ENCODE measurements around the gene CLPX. TPM values are rescaled to one million over a fixed set of nuclear protein-coding genes. Genes with fewer than 3 reads are reported as not detected.

The CLPX gene
- total RNA-seq, 2 experiments from 2014 or later: 46.8 to 58.8 TPM

DNA sequence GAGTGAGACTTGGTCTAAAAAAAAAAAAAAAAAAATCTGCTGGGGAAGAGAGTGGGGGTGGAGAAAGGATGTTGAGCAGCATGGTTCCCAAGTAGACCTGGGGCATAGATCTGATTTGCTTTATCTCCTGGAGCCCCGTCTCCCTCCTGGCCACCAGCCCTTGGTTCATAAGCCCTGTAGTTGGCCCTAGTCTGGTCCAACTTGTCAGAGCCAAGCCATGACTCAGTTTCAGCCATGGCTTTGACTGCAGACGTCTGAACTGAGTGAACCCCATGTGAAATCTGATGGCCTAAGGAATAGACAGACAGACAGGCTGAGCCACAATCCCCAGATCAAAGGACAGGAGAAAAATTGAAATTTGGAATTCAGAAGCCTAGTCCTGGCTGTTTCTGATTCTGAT, 28.1 kb upstream of the CLPX start:
- ATAC-seq: no peak
- H3K4me1 Mint-ChIP-seq: peaks cover 2% of the 10 kb centered on the region
- H3K36me3 Mint-ChIP-seq: no peaks in the 10 kb centered on the region
- no peaks in the 10 kb centered on the region for H3K9me3 Mint-ChIP-seq (ENCODE audit: low read depth)
- no peak for DNase-seq
- H3K27ac Mint-ChIP-seq: no peak overlapping the region
- H3K27me3 Mint-ChIP-seq: no peaks in the 10 kb centered on the region
- CTCF ChIA-PET: interaction anchor here (1.8 kb wide), 1 partner anchor 10 kb away, joined by 4 read pairs; no protein-coding TSS in a partner anchor
- no peak overlapping the region for H3K4me3 Mint-ChIP-seq

DNA sequence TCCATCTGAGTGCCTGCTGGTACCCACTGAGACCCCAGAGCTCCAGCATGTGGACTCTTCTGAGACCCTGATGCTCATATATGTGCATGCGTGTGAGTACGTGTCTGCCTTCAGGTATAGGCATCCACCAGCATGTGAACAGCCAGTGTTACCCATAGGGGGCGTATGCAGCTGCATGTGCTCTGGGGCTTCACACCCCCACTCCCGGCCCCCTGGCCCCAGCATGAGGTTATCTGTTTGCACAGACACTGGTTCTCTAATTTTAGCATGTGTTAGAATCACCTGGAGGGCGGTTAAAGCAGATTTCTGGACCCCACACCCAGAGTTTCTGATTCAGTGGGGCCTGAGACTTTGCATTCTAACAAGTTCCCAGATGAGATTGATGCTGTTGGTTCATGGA, 27.0 kb upstream of the CLPX start:
- DNase-seq (peak; percentile 60), ATAC-seq (peak; percentile 47)
- Mint-ChIP-seq H3K4me3 (no peak overlapping the region), H3K9me3 (ENCODE audit: low read depth) (no peaks in the 10 kb centered on the region), H3K4me1 (no peaks in the 10 kb centered on the region), H3K27ac (no peak overlapping the region), H3K36me3 (no peaks in the 10 kb centered on the region), H3K27me3 (no peaks in the 10 kb centered on the region)
- CTCF ChIA-PET: interaction anchor here (0.7 to 1.9 kb wide), 4 partner anchors 9 to 173 kb away, joined by 3 to 8 read pairs (median 4); partner anchors contain the start of gene PARP16

DNA sequence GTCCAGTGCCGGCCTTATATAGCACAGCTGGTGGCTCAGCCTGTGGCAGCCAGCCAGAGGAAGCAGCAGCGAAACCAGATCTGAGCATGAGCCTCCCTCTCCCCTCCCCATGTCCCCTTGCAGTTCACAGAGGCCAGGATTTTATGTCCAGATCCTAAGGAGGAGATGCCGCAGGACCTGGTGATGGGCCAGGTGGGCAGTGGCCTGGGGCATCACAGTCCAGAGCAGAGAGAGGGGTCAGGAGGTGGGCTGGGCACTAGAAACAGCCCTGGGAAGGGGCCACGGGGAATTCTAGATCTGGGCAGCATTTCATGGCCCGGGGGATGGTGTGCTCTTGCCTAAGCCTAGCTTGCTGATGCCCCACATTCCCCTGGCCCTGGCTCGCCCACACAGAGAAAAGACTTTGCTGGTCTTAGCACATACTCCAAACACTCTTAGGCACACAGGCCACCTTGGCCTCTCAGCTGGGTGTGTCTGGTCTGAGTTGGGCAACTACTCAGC, 26.4 kb upstream of the CLPX start:
- no peaks in the 10 kb centered on the region for H3K9me3 Mint-ChIP-seq (ENCODE audit: low read depth)
- H3K4me3 Mint-ChIP-seq: no peak overlapping the region
- no peak overlapping the region for H3K27ac Mint-ChIP-seq
- H3K36me3 Mint-ChIP-seq: no peaks in the 10 kb centered on the region
- H3K27me3 Mint-ChIP-seq: no peaks in the 10 kb centered on the region
- ATAC-seq: no peak
- H3K4me1 Mint-ChIP-seq: no peaks in the 10 kb centered on the region
- no peak for DNase-seq
- CTCF ChIA-PET: interaction anchor here (0.7 to 1.9 kb wide), 5 partner anchors 8 to 174 kb away, joined by 3 to 8 read pairs (median 4); partner anchors contain the start of gene PARP16

DNA sequence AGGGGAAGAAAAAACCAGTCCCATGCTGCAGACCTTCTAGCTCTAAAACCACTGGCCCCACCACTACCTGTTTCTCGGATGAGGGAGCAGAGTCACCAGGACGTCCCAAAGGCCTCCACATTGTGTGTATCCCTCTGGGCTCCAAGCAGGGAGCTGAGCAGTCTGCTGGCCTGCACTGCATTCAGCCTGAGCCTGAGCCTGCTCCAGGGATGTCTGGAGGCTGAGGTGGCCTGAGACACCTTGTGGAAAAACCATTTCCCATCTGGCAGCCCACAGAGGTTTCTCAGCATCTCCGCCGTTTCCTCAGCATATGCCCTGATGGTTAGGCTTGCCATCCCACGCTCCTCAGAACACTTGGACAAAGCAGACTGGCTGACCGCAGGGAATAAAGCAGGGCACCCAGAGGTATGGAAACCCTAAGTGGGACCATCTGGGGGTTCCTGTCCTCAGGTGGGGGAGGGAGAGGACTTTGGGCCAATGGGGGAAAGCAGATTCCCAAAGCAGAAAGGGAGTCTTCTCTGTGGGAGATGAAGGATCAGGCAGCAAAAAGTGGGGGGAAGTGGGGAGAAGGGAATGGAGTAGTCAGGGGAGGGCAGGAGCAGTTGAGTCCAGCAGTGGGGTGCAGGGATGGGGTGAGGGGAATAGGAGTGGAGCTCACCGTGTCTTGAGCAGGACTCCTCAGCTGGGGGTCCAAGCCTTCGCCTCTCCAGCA, 25.8 kb upstream of the CLPX start, which contains the start of gene CILP:
Gene CILP, minus strand, starts transcription at position 704 of the 712 bp plus-strand sequence. CDS start 1,718 bp downstream, outside the sequence.
- Mint-ChIP-seq H3K36me3 (no peaks in the 10 kb centered on the region), H3K27ac (no peak within 1 kb of the TSS), H3K27me3 (no peaks in the 10 kb centered on the region), H3K9me3 (ENCODE audit: low read depth) (no peaks in the 10 kb centered on the region), H3K4me1 (no peaks in the 10 kb centered on the region), H3K4me3 (no peak within 1 kb of the TSS)
- no peak for ATAC-seq
- CTCF ChIA-PET: interaction anchor here (1.6 to 1.9 kb wide), 2 partner anchors 9 to 75 kb away, joined by 4 to 8 read pairs; partner anchors contain the start of gene PARP16
- no peak for DNase-seq

DNA sequence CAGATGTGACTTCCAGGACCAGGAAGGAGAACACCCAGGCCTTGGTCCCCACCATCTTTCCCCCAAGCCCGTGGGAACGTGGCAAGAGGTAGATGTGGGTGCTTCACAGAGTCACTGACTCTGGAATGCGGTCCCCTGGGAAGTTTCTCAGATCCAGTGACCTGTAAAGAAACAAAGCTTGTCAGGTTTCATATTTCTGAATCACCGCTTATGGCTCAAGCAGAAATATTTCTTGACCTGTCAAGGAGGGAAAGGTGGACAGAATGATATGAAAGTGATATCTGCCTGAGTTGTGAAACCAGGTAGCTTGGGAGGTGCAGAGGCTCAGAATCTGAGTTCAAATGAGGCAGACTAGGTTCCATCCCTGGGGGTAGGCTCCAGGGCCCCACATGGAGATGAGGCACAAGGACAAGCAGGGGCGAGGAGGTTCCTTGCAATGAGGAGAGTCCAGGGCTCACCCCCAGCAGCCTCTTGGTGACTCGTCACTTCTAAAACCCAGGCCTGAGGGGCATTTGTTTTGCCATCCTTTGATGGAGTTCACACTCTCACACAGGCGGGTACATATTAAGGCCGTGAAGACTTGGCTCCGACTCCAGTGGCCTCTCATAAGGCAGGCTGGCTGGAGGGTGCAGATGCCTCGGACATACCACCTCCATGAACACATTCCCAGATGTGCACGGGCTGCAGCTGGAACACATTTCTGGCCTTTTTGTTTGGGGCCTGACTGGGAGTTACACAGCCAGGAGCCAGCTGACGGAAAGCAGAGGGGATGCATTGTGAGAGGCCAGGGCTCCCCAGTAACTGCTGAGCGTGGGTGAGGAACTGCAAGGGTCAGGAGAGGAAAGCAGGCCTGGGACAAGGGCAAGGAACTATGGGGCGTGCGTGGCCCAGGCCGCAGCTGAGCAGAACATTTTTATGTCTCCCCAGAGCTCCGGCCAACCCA, 24.8 kb upstream of the CLPX start:
- CTCF ChIA-PET: interaction anchor here (1.2 to 1.6 kb wide), 2 partner anchors 8 to 10 kb away, joined by 3 to 4 read pairs; no protein-coding TSS in a partner anchor

DNA sequence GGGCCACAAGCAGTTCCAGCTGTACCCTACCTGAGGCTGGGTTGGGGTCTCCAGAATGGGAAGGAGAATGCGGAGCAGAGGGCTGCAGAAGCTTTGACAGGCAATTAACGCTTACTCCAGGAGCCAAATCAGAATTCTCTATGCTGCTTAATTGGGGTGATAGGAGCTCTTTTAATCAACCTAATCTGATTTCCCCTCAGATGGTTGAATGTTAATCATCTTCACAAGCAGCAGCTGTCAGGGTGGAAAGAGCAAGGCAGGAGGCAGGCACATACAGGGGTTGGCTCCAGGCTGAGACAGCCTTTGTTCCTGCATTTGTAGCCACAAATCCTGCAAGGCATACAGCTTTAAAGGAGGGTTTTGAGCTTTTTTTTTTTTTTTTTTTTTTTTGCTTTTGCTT, 23.5 kb upstream of the CLPX start:
- Mint-ChIP-seq H3K27me3 (peaks cover 2% of the 10 kb centered on the region), H3K4me3 (no peak overlapping the region), H3K36me3 (no peaks in the 10 kb centered on the region), H3K9me3 (ENCODE audit: low read depth) (no peaks in the 10 kb centered on the region), H3K4me1 (no peaks in the 10 kb centered on the region), H3K27ac (no peak overlapping the region)
- ATAC-seq: no peak
- DNase-seq: no peak
- CTCF ChIA-PET: interaction anchor here (0.5 to 1.2 kb wide), 4 partner anchors 8 to 23 kb away, joined by 3 to 4 read pairs (median 4); no protein-coding TSS in a partner anchor

More for the DNA sequence above, 24.8 kb upstream of the CLPX start:
- H3K4me1 Mint-ChIP-seq: no peaks in the 10 kb centered on the region
- ATAC-seq (no peak), DNase-seq (no peak)
- H3K9me3 Mint-ChIP-seq (ENCODE audit: low read depth): no peaks in the 10 kb centered on the region
- H3K4me3 Mint-ChIP-seq: no peak overlapping the region
- no peak overlapping the region for H3K27ac Mint-ChIP-seq
- no peaks in the 10 kb centered on the region for H3K27me3 Mint-ChIP-seq
- H3K36me3 Mint-ChIP-seq: no peaks in the 10 kb centered on the region

DNA sequence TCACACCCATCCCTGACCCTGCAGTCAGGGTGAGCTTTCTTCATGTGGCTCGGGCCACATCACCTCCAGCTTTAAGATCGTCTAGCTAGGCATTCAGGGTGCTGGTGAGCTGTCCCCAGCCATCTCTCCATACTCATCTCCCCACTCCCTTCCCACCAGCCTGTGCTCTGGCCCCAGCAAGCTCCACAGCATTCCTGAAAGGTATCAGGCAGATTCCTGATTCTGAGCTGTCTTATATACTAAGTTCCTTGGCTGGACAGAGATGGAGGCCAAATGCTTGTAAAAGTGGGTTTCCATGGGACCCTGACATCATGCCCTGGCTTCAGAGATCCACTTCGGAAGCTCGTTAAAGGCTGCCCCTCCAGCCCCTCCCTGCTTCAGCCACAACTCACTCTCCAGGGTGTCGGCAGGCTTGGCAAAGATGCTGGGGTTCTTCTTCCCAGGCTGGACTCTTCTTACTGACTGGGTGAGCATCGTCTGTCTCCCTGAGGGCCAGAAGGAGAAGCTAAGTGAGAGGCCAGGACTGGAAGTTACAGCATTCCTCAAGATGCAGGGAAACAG, 22.2 kb upstream of the CLPX start:
- no peaks in the 10 kb centered on the region for H3K9me3 Mint-ChIP-seq (ENCODE audit: low read depth)
- DNase-seq: no peak
- no peak for ATAC-seq
- H3K36me3 Mint-ChIP-seq: no peaks in the 10 kb centered on the region
- CTCF ChIA-PET: interaction anchor here (0.7 to 1.2 kb wide), 2 partner anchors 11 to 28 kb away, joined by 3 read pairs; no protein-coding TSS in a partner anchor
- H3K27me3 Mint-ChIP-seq: peaks cover 2% of the 10 kb centered on the region
- no peak overlapping the region for H3K27ac Mint-ChIP-seq
- H3K4me1 Mint-ChIP-seq: no peaks in the 10 kb centered on the region
- no peak overlapping the region for H3K4me3 Mint-ChIP-seq

DNA sequence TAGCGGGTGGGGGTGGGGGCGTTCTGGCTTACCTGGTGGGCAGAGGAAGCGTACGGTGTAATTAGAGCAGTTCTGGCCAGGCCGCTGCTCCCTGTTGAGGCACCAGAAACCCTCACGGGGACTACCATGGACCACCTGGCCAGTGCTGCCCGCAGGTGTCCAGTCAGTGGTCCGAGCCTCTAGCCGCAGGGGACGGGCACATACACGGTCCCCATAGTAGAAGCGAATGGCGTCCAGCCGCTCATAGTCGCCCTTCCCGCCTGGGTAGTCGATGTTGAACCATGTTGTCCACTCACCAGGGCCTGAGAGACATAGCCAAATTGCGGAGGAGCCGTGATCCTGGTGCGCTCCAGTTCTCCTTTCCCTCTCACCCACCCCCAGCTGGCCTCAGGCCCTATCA, 21.6 kb upstream of the CLPX start:
- DNase-seq (no peak), ATAC-seq (no peak)
- H3K4me1 Mint-ChIP-seq: no peaks in the 10 kb centered on the region
- no peak overlapping the region for H3K4me3 Mint-ChIP-seq
- CTCF ChIA-PET: no interaction called here
- H3K36me3 Mint-ChIP-seq: no peaks in the 10 kb centered on the region
- no peak overlapping the region for H3K27ac Mint-ChIP-seq
- H3K9me3 Mint-ChIP-seq (ENCODE audit: low read depth): no peaks in the 10 kb centered on the region
- peaks cover 2% of the 10 kb centered on the region for H3K27me3 Mint-ChIP-seq

DNA sequence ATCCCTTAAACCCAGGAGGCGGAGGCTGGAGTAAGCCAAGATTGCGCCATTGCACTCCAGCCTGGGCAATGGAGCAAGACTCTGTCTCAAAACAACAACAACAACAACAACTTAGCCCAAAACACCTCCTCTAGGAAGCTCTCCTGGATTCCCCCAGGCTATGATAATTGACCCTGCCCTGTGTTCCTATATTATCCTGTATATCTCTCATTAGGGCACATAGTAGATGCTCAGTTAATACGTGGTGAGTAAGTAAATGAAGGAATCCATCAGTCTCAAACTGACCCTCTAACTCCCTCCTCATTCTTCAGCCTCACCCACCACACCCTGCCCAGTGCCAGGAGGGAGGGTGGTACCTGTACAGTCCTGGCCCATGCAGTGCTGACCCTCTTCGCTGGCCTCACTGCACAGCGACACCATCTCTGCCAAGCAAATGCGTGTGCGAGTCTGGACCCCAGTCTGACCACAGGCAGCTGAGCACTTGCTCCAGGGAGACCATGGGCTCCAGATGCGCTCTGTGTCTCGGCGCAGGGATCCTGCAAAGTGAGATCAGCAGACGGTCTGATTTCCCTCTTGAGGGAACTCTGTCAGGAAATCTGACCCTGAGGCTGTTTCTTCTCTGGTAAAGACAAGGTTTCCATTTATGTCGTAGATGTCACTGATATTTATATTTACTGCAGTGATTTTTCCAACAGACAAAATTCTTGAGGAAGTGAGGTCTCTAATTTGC, 20.0 kb upstream of the CLPX start:
- no peaks in the 10 kb centered on the region for H3K4me1 Mint-ChIP-seq
- no peaks in the 10 kb centered on the region for H3K9me3 Mint-ChIP-seq (ENCODE audit: low read depth)
- no peak for ATAC-seq
- no peaks in the 10 kb centered on the region for H3K36me3 Mint-ChIP-seq
- DNase-seq: no peak
- no peak overlapping the region for H3K27ac Mint-ChIP-seq
- no peak overlapping the region for H3K4me3 Mint-ChIP-seq
- H3K27me3 Mint-ChIP-seq: peaks cover 2% of the 10 kb centered on the region
- CTCF ChIA-PET: no interaction called here

DNA sequence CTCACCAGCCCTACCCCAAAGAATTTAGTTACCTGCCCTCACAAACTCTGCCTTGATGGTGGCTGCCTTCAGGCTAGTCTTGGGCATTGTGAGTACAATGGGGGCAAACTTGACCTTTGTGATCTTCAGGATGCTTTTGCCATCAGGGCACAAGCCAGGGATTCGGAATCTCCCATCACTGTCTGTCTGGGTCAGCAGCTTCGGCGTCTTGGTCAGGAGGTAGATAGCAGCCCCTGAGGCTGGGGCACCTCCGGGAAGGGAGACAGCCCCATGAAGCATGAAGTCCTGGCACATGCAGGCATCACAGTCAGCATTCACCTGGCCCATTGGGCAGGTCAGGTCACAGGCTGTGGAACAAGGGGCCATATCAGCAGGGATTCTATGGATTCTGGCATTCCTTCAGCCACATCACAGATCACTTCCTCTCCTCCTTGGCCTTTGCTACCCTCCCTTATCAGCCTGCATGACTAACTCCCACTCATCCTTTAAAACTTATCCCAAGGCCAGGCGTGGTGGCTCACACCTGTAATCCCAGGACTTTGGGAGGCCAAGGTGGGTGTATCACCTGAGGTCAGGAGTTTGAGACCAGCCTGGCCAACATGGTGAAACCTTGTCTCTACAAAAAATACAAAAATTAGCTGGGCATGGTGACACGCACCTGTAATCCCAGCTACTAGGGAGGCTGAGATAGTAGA, 19.2 kb upstream of the CLPX start:
- H3K9me3 Mint-ChIP-seq (ENCODE audit: low read depth): no peaks in the 10 kb centered on the region
- H3K27me3 Mint-ChIP-seq: peaks cover 2% of the 10 kb centered on the region
- CTCF ChIA-PET: interaction anchor here (1.5 to 1.6 kb wide), 2 partner anchors 8 to 9 kb away, joined by 3 to 4 read pairs; no protein-coding TSS in a partner anchor
- H3K27ac Mint-ChIP-seq: no peak overlapping the region
- no peak for DNase-seq
- no peak for ATAC-seq
- no peak overlapping the region for H3K4me3 Mint-ChIP-seq
- H3K4me1 Mint-ChIP-seq: no peaks in the 10 kb centered on the region
- H3K36me3 Mint-ChIP-seq: no peaks in the 10 kb centered on the region

DNA sequence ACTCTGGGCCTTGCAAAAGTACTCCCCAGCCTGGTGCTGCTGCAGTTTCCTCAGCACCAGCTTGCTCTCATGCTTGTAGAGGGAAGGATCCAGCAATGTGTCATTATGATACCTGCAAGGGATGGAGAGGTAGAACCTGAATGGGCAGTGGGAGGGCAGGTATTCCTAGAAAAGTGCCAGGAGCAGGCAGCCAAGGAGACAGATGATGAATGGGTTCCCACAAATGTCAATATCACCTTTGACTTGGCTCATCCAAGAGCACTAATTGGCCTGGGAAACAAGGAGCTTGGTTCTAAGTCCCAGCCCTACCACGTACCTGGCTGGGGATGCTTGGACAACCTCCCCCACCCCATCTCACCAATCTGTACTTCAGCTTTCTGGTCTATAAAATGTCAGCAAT, 16.8 kb upstream of the CLPX start:
- Mint-ChIP-seq H3K27ac (no peak overlapping the region), H3K9me3 (ENCODE audit: low read depth) (no peaks in the 10 kb centered on the region)

DNA sequence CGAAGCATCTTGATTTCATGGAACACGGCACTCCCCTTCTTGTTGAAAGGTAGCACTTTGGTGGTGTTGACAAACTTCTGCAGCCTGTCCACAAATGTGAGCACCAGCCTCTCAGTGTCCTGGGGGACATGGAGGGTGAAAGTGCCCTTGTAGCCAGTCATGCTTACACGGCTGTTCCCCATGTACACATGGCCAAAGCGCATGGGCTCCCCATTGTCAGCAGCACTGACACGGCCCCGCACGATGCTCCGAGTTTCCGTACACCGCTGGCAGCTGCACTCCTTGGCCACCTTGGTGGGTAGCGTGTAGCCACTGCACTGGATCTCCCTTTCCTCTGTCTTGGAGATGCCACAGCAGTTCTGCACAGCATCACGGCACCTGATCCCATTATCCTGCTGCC, 13.4 kb upstream of the CLPX start:
- DNase-seq (no peak), ATAC-seq (no peak)
- CTCF ChIA-PET: no interaction called here
- Mint-ChIP-seq H3K27me3 (no peaks in the 10 kb centered on the region), H3K9me3 (ENCODE audit: low read depth) (no peaks in the 10 kb centered on the region), H3K27ac (no peak overlapping the region), H3K4me1 (no peaks in the 10 kb centered on the region), H3K4me3 (no peak overlapping the region), H3K36me3 (no peaks in the 10 kb centered on the region)

More for the DNA sequence above, 16.8 kb upstream of the CLPX start:
- DNase-seq: no peak
- Mint-ChIP-seq H3K4me3 (no peak overlapping the region), H3K36me3 (no peaks in the 10 kb centered on the region), H3K27me3 (peaks cover 2% of the 10 kb centered on the region), H3K4me1 (no peaks in the 10 kb centered on the region)
- no peak for ATAC-seq
- CTCF ChIA-PET: interaction anchor here (1.3 kb wide), 1 partner anchor 9 kb away, joined by 4 read pairs; the partner anchor contains the start of gene CILP
